SK-N-SH treated with all-trans-retinoic acid at 6 μM for 48 hours (cell line): Measurements from ENCODE around the gene PMM1.
"Not testable (repeated sequence)": the region's sequence is repeated elsewhere in the genome, so short reads cannot be mapped to it uniquely, and the experiment has no call there.

Source experiments
- ATAC-seq: fragments of 200-7000 bp; cut with Tn5 transposase; 3 replicates; pipeline ENCODE4 v1.9.1; 2020; ENCODE audit warnings: mild to moderate bottlenecking, moderate library complexity
- ARNTL ChIP-seq: fragments of 450-650 bp; formaldehyde crosslinking; IDR thresholded peaks from 2 replicates; pipeline ENCODE4 v1.5.0; 2020; ENCODE audit warnings: low read depth, mild to moderate bottlenecking, moderate library complexity, borderline replicate concordance
- BACH2 ChIP-seq: fragments of 250-450 bp; sonication (Bioruptor Pico); IDR thresholded peaks from 2 replicates; pipeline ENCODE4 v1.9.0; 2021; ENCODE audit warnings: mild to moderate bottlenecking, borderline replicate concordance
- CSDC2 ChIP-seq: fragments of 250-450 bp; sonication (Bioruptor Pico); IDR thresholded peaks from 2 replicates; pipeline ENCODE4 v1.5.0; 2020; ENCODE audit warnings: mild to moderate bottlenecking, moderate library complexity
- ESRRG ChIP-seq: fragments of 250-450 bp; sonication (Bioruptor Pico); IDR thresholded peaks from 2 replicates; pipeline ENCODE4 v1.6.1; 2021; ENCODE audit warnings: mild to moderate bottlenecking
- GLIS3 ChIP-seq: fragments of 250-450 bp; sonication (Bioruptor Pico); IDR thresholded peaks from 2 replicates; pipeline ENCODE4 v1.5.0; 2020; ENCODE audit warnings: mild to moderate bottlenecking, moderate library complexity
- ISL1 ChIP-seq: fragments of 250-450 bp; sonication (Bioruptor Pico); IDR thresholded peaks from 2 replicates; pipeline ENCODE4 v2.1.2; 2022; ENCODE audit warnings: mild to moderate bottlenecking, moderate library complexity
- OSR1 ChIP-seq: fragments of 250-450 bp; sonication (Bioruptor Pico); IDR thresholded peaks from 2 replicates; pipeline ENCODE4 v1.8.0; 2022; ENCODE audit warnings: moderate library complexity, mild to moderate bottlenecking, inconsistent platforms
- POU6F1 ChIP-seq: fragments of 250-450 bp; sonication (Bioruptor Pico); IDR thresholded peaks from 2 replicates; pipeline ENCODE4 v1.8.0; 2021; ENCODE audit warnings: low read depth, mild to moderate bottlenecking, moderate library complexity, borderline replicate concordance
- PPARA ChIP-seq: fragments of 250-450 bp; sonication (Bioruptor Pico); IDR thresholded peaks from 2 replicates; pipeline ENCODE4 v1.5.0; 2020; ENCODE audit warnings: mild to moderate bottlenecking, borderline replicate concordance
- RARB ChIP-seq: fragments of 250-450 bp; sonication (Bioruptor Pico); IDR thresholded peaks from 2 replicates; pipeline ENCODE4 v1.8.0; 2021; ENCODE audit warnings: mild to moderate bottlenecking, moderate library complexity
- SNAI2 ChIP-seq: fragments of 250-450 bp; sonication (Bioruptor Pico); IDR thresholded peaks from 2 replicates; pipeline ENCODE4 v1.5.0; 2020; ENCODE audit warnings: mild to moderate bottlenecking, moderate library complexity
- TCF4 ChIP-seq: fragments of 250-450 bp; sonication (Bioruptor Pico); IDR thresholded peaks from 2 replicates; pipeline ENCODE4 v1.8.0; 2021; ENCODE audit warnings: mild to moderate bottlenecking, moderate library complexity, borderline replicate concordance
- TOX ChIP-seq: fragments of 250-450 bp; sonication (Bioruptor Pico); IDR thresholded peaks from 2 replicates; pipeline ENCODE4 v1.8.0; 2021; ENCODE audit warnings: mild to moderate bottlenecking, moderate library complexity, borderline replicate concordance
- TSHZ2 ChIP-seq: fragments of 250-450 bp; sonication (Bioruptor Pico); IDR thresholded peaks from 2 replicates; pipeline ENCODE4 v1.5.0; 2020; ENCODE audit warnings: mild to moderate bottlenecking, moderate library complexity
- ZC3H10 ChIP-seq: fragments of 250-450 bp; sonication (Bioruptor Pico); IDR thresholded peaks from 2 replicates; pipeline ENCODE4 v1.5.1; 2021; ENCODE audit warnings: mild to moderate bottlenecking, moderate library complexity
- ZFP3 ChIP-seq: fragments of 250-450 bp; sonication (Bioruptor Pico); IDR thresholded peaks from 2 replicates; pipeline ENCODE4 v1.5.0; 2020; ENCODE audit warnings: mild to moderate bottlenecking, moderate library complexity
- ZFP30 ChIP-seq: fragments of 450-650 bp; formaldehyde crosslinking; IDR thresholded peaks from 2 replicates; pipeline ENCODE4 v1.5.0; 2022; ENCODE audit warnings: mild to moderate bottlenecking, moderate library complexity
- ZNF565 ChIP-seq: fragments of 450-650 bp; formaldehyde crosslinking; conservative IDR thresholded peaks from 2 replicates; pipeline ENCODE4 v1.5.0; 2020; ENCODE audit warnings: low read depth, mild to moderate bottlenecking, moderate library complexity
- ZNF70 ChIP-seq: fragments of 450-650 bp; formaldehyde crosslinking; IDR thresholded peaks from 2 replicates; pipeline ENCODE4 v1.5.0; 2020; ENCODE audit warnings: mild to moderate bottlenecking, moderate library complexity
- ZNF8 ChIP-seq: fragments of 450-650 bp; formaldehyde crosslinking; IDR thresholded peaks from 2 replicates; pipeline ENCODE4 v1.5.0; 2020; ENCODE audit warnings: mild to moderate bottlenecking, moderate library complexity
- TF ChIP-seq, protein P1 (sequence below): fragments of 250-450 bp; sonication (Bioruptor Pico); IDR thresholded peaks from 2 replicates; pipeline ENCODE4 v1.5.1; 2021; ENCODE audit warnings: mild to moderate bottlenecking, moderate library complexity

Gene PMM1

DNA sequence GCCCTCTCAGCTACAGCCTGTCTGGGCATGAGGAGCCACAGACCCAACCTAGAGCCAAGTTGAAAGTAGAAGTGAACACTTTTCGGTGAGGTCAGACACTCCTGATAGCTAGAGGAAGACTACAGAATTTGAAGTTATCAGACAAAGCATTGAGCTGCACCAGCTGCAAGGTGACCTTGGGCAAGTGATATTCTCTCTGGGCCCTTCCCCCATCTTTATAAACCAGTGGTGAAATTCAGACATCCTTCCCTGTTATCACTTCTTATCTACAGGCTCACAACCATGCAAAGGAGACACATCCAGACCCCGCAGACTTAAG lies 8.0 kb upstream of the PMM1 start (continued):
- TF ChIP-seq POU6F1: no peak

DNA sequence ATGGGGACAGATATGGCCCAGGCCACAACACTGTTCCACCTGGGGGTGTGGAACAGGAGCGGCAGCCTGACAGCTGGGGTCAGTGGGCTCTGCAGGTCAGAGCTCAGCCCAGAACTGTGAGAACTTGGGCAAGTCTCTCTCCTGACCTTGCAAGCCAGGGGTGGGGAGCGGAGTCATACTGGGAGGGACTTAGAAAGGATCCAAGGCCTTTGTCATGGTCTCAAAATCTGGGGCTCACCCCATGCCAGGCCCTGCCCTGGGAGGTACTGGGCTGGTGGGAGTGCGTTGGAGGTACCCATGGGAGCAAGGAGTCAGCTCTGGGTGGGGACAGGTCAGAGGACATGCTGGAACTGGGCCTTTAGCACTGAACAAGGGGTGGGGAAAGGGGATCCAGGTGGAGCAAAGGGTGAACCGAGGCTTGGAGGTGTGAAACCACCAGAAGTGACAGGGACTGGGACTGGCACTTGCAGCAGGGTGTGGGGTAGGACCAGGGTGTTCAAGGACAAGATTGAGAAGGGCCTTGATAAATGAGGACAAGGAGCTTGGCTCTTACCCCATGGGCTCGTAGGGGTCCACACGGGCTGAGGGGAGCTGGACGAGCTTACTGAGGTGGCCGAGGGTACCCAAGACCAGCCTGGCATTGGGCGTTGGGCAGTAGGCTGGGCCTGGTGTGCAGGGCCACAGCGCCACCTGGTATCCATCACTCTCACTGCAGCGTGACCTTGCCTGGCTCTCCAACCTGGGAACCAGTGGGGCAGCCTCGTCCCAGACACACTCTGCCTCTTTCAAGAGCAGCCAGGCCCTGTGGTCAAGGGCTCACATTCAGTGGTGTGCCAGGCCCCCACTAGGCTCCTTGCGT lies 7.4 kb upstream of the PMM1 start:
- ATAC-seq: peak; percentile 94
- TF ChIP-seq POU6F1 (no peak), SNAI2 (CRISPR knock-in tag) (no peak), ZNF565 (CRISPR knock-in tag) (no peak), TCF4 (no peak), CSDC2 (CRISPR knock-in tag) (no peak), ISL1 (CRISPR knock-in tag) (no peak), ZNF70 (CRISPR knock-in tag) (no peak), PPARA (CRISPR knock-in tag) (no peak), GLIS3 (CRISPR knock-in tag) (no peak), OSR1 (no peak), ESRRG (no peak), BACH2 (CRISPR knock-in tag) (no peak)
- TF ChIP-seq, protein P1, sequence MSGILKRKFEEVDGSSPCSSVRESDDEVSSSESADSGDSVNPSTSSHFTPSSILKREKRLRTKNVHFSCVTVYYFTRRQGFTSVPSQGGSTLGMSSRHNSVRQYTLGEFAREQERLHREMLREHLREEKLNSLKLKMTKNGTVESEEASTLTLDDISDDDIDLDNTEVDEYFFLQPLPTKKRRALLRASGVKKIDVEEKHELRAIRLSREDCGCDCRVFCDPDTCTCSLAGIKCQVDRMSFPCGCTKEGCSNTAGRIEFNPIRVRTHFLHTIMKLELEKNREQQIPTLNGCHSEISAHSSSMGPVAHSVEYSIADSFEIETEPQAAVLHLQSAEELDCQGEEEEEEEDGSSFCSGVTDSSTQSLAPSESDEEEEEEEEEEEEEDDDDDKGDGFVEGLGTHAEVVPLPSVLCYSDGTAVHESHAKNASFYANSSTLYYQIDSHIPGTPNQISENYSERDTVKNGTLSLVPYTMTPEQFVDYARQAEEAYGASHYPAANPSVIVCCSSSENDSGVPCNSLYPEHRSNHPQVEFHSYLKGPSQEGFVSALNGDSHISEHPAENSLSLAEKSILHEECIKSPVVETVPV: no peak

DNA sequence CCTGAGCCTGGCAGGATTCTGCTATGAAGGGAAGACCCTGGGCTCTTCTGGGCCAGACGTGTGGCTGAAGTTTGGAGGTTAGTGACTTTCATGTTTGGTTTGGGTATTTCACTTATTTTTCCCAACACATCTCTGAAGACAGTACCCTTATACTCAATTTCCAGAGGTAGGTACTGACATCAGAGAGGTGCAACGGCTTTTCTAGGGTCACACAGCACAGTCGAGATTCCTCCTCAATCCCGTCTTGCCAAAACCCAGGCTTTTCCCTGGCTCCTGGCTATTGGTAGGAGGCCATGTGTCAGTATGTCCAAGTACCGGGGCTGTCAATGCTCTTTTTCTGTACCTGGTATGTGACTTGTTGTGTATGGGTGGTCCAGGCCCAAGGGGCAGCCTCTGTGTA lies 6.1 kb upstream of the PMM1 start:
- ATAC-seq: no peak
- TF ChIP-seq ZFP30 (no peak), BACH2 (CRISPR knock-in tag) (no peak), ZNF565 (CRISPR knock-in tag) (no peak), RARB (CRISPR knock-in tag) (no peak), ZNF8 (CRISPR knock-in tag) (no peak), TOX (CRISPR knock-in tag) (no peak), SNAI2 (CRISPR knock-in tag) (no peak), ZC3H10 (CRISPR knock-in tag) (no peak), ARNTL (CRISPR knock-in tag) (no peak)
- TF ChIP-seq, protein P1: no peak
- TF ChIP-seq, all 23 proteins: peak for 0

DNA sequence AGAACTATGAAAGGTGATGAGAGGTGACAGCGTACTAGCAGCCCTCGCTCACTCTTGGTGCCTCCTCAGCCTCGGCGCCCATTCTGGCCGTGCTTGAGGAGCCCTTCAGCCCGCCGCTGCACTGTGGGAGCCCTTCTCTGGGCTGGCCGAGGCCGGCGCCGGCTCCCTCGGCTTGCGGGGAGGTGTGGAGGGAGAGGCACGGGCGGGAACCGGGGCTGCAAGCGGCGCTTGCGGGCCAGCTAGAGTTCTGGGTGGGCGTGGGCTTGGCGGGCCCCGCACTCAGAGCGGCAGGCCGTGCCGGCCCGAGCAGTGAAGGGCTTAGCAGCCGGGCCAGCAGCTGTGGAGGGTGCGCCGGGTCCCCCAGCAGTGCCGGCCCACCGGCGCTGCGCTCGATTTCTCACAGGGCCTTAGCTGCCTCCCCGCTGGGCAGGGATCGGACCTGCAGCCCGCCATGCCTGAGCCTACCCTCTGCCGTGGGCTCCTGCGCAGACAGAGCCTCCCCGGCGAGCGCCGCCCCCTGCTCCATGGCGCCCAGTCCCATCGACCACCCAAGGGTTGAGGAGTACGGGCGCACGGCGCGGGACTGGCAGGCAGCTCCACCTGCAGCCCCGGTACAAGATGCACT lies 3.8 kb upstream of the PMM1 start:
- ATAC-seq: not testable (repeated sequence)

- no peak for ATAC-seq
- TF ChIP-seq TSHZ2 (CRISPR knock-in tag): no peak
- no peak for TF ChIP-seq ISL1 (CRISPR knock-in tag)
- TF ChIP-seq ZFP3 (CRISPR knock-in tag): no peak
- TF ChIP-seq POU6F1: no peak
- no peak for TF ChIP-seq ZNF8 (CRISPR knock-in tag)
- TF ChIP-seq ZFP30: no peak
- TF ChIP-seq CSDC2 (CRISPR knock-in tag): no peak
- no peak for TF ChIP-seq PPARA (CRISPR knock-in tag)
- no peak for TF ChIP-seq ZNF70 (CRISPR knock-in tag)
These were observed 2.3 kb downstream of the PMM1 start for GRCh38 chr22:41587347-41587723.
